Measurements from ENCODE around the gene KIF1B. TPM values are rescaled to one million over a fixed set of nuclear protein-coding genes. Genes with fewer than 3 reads are reported as not detected.
A peak's percentile ranks its signal among the peaks of the same experiment; 100 is the strongest.
"Not testable (repeated sequence)": the region's sequence is repeated elsewhere in the genome, so short reads cannot be mapped to it uniquely, and the experiment has no call there.

KIF1B gene
- total and polyA plus RNA-seq, 12 donors = 12.9 to 67.2 (median 48.9) TPM

DNA sequence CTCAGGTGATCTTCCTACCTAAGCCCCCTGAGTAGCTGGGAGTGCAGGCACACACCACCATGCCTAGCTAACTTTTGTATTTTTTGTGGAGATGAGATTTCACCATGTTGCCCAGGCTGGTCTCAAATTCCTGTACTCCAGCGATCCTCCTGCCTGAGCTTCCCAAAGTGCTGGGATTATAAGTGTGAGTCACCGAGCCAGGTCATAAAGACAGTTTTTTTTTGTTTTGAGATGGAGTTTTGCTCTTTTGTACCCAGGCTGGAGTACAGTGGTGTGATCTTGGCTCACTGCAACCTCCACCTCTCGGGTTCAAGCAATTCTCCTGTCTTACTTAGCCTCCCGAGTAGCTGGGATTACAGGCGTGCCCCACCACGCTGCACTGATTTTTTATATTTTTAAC, 42.1 kb downstream of the KIF1B start:
- Histone ChIP-seq H3K4me1 (replicated peaks in 1 of 2) (peaks cover 18 to 59% of the 10 kb centered on the region in 2 donors), H3K27ac (peak overlapping the region in 3 of 5 donors; percentile 31 to 83 (median 57)), H3K9me3 (replicated peaks in 1 of 3) (no peaks in the 10 kb centered on the region), H3K4me3 (no peak overlapping the region), H3K27me3 (no peaks in the 10 kb centered on the region), H3K36me3 (replicated peaks in 1 of 2) (peaks cover 0 to 9% of the 10 kb centered on the region in 2 donors)
- WGBS, 4 donors = 72 to 80% (median 76%) methylated on average over 6 of the region's 6 CpGs
- TF ChIP-seq, protein P1, sequence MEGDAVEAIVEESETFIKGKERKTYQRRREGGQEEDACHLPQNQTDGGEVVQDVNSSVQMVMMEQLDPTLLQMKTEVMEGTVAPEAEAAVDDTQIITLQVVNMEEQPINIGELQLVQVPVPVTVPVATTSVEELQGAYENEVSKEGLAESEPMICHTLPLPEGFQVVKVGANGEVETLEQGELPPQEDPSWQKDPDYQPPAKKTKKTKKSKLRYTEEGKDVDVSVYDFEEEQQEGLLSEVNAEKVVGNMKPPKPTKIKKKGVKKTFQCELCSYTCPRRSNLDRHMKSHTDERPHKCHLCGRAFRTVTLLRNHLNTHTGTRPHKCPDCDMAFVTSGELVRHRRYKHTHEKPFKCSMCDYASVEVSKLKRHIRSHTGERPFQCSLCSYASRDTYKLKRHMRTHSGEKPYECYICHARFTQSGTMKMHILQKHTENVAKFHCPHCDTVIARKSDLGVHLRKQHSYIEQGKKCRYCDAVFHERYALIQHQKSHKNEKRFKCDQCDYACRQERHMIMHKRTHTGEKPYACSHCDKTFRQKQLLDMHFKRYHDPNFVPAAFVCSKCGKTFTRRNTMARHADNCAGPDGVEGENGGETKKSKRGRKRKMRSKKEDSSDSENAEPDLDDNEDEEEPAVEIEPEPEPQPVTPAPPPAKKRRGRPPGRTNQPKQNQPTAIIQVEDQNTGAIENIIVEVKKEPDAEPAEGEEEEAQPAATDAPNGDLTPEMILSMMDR (IDR thresholded peaks at IDR 0.05) = no peak
- no peak for TF ChIP-seq POLR2A (IDR thresholded peaks at IDR 0.05)
- peak in 2 of 7 donors; percentile 23 to 39 for DNase-seq
- intact Hi-C loops (cut with DNase I) = no loop called here

DNA sequence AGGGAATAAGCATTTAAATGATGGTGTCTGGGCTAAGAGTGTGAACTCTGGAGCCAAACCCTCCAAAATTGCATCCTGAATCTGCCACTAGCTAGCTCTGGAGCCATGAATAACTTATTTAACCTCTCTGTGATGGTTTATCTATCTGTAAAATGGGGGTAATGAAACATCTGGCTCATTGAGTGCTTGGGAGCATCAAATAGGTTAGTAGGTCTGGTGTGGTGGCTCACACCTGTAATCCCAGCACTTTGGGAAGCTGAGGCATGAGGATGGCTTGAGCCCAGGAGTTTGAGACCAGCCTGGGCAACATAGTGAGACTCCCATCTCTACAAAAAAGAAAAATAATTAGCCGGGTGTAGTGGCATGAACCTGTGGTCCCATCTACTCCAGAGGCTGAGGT, 42.8 kb downstream of the KIF1B start:
- intact Hi-C loops (cut with DNase I) = no loop called here

DNA sequence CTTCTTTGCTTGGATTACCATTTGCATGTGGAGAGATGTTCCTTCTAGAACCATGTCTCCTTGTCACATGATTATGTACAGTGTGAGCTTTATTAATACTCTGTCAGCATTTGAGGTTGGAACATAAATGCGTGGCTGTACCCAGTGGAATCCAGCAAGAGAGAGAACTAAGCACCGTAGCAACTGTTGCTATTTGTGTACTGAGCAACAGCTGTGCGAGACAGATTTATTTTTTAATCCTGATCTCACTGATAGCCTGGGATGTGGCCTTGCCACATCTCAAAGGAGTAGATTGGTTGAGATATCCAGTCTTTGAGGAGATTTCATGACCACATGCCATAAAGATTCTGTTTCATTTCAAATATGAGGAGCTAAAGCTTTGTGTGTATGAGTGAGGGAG, 43.4 kb downstream of the KIF1B start:
- Histone ChIP-seq H3K27me3 (no peaks in the 10 kb centered on the region), H3K4me1 (replicated peaks in 1 of 2) (peaks cover 27 to 70% of the 10 kb centered on the region in 2 donors), H3K4me3 (no peak overlapping the region), H3K36me3 (replicated peaks in 1 of 2) (peaks cover 0 to 9% of the 10 kb centered on the region in 2 donors), H3K27ac (peak overlapping the region in 3 of 5 donors; percentile 57 to 85 (median 83)), H3K9me3 (replicated peaks in 1 of 3) (no peaks in the 10 kb centered on the region)
- peak in 6 of 7 donors; percentile 58 to 75 (median 70) for DNase-seq
- WGBS, 4 donors = 8 to 19% (median 12%) methylated on average over 3 of the region's 3 CpGs
- TF ChIP-seq, protein P1 (IDR thresholded peaks at IDR 0.05) = no peak
- peak in 1 of 2 donors; percentile 43 for TF ChIP-seq POLR2A (IDR thresholded peaks at IDR 0.05)
- intact Hi-C loops (cut with DNase I) = no loop called here

More for the DNA sequence above, 42.8 kb downstream of the KIF1B start:
- no peak for TF ChIP-seq POLR2A (IDR thresholded peaks at IDR 0.05)
- TF ChIP-seq, protein P1 (IDR thresholded peaks at IDR 0.05) = no peak
- Histone ChIP-seq H3K27ac (peak overlapping the region in 4 of 5 donors; percentile 6 to 85 (median 70)), H3K36me3 (replicated peaks in 1 of 2) (peaks cover 0 to 9% of the 10 kb centered on the region in 2 donors), H3K9me3 (replicated peaks in 1 of 3) (no peaks in the 10 kb centered on the region), H3K4me3 (no peak overlapping the region), H3K27me3 (no peaks in the 10 kb centered on the region), H3K4me1 (replicated peaks in 1 of 2) (peaks cover 24 to 66% of the 10 kb centered on the region in 2 donors)
- DNase-seq = no peak
- WGBS, 4 donors = 67 to 93% (median 81%) methylated on average over 1 of the region's 1 CpG

DNA sequence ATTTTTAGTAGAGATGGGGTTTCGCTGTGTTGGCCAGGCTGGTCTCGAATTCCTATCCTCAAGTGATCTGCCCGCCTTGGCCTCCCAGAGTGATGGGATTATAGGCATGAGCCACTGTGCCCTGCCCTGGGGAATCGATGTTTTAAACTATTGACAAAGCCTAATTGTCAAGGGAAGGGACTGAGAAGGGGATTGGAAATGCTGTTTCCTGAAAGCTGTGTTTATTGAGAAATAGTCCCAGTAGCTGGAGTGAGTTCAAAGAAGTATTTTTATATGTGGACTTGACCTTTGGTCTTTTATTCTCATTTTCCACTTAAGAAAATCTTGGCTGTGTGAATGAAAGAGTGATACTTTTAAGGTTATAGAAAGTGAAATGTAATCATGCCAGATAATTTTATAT, 47.5 kb downstream of the KIF1B start:
- WGBS, 4 donors = 50 to 59% (median 54%) methylated on average over 4 of the region's 4 CpGs
- Histone ChIP-seq H3K9me3 (replicated peaks in 1 of 3) (no peaks in the 10 kb centered on the region), H3K36me3 (replicated peaks in 1 of 2) (peaks cover 0 to 36% of the 10 kb centered on the region in 2 donors), H3K27ac (peak overlapping the region in 3 of 5 donors; percentile 11 to 71 (median 16)), H3K4me1 (replicated peaks in 1 of 2) (peaks cover 20 to 44% of the 10 kb centered on the region in 2 donors), H3K27me3 (no peaks in the 10 kb centered on the region), H3K4me3 (no peak overlapping the region)
- intact Hi-C loops (cut with DNase I) = no loop called here
- no peak for TF ChIP-seq POLR2A (IDR thresholded peaks at IDR 0.05)
- TF ChIP-seq, protein P1 (IDR thresholded peaks at IDR 0.05) = no peak
- DNase-seq = no peak

DNA sequence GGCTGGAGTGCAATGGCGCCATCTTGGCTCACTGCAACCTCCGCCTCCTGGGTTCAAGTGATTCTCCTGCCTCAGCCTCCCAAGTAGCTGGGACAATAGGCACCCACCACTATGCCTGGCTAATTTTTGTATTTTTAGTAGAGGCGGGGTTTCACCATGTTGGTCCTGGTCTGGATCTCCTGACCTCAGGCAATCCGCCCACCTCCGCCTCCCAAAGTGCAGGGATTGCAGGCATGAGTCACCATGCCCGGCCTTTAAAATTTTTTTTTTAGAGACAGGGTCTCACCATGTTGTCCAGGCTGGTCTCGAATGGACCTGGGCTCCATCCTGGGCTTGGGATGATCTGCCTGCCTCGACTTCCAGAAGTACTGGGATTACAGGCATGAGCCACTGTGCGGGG, 49.2 kb downstream of the KIF1B start:
- peak in 2 of 7 donors; percentile 13 to 22 for DNase-seq
- 73 to 82% (median 79%) methylated on average over 9 of the region's 9 CpGs for WGBS, 4 donors
- intact Hi-C loops (cut with DNase I); H3K9me3 ChIP-seq (replicated peaks in 1 of 3); H3K27me3 ChIP-seq; H3K4me3 ChIP-seq: not testable (repeated sequence)
- Histone ChIP-seq H3K4me1 (replicated peaks in 1 of 2) (peaks cover 12 to 27% of the 10 kb centered on the region in 2 donors), H3K36me3 (replicated peaks in 1 of 2) (peaks cover 0 to 49% of the 10 kb centered on the region in 2 donors), H3K27ac (peak overlapping the region in 1 of 5 donors; percentile 42)
